H9 (cell line): ENCODE measurements around the gene ATP1B2. TPM values are rescaled to one million over a fixed set of nuclear protein-coding genes. Genes with fewer than 3 reads are reported as not detected.

Source experiments
- DNase-seq: peaks from one replicate; pipeline ENCODE4 v3.0.0-alpha.2; 2017
- H2AFZ ChIP-seq: one replicate; pipeline ENCODE4 v1.6.1; 2013; ENCODE audit warnings: mild to moderate bottlenecking, low read length, control low read depth, moderate library complexity
- H2AK5ac ChIP-seq: 2 replicates; pipeline ENCODE4 v1.6.1; 2013; ENCODE audit warnings: low read length, control low read depth, mixed read lengths; ENCODE audit not compliant: insufficient read length
- H2BK120ac ChIP-seq: one replicate; pipeline ENCODE4 v1.6.1; 2013; ENCODE audit warnings: low read depth, mild to moderate bottlenecking, low read length, control low read depth, inconsistent platforms; ENCODE audit not compliant: poor library complexity, severe bottlenecking
- H2BK12ac ChIP-seq: 2 replicates; pipeline ENCODE4 v1.6.1; 2013; ENCODE audit warnings: low read length, control low read depth, mixed read lengths, low read depth; ENCODE audit not compliant: insufficient read length
- H2BK15ac ChIP-seq: 2 replicates; pipeline ENCODE4 v1.6.1; 2013; ENCODE audit warnings: low read depth, low read length, control low read depth
- H2BK20ac ChIP-seq: one replicate; pipeline ENCODE4 v1.6.1; 2013; ENCODE audit warnings: low read depth, mild to moderate bottlenecking, low read length, control low read depth, inconsistent platforms; ENCODE audit not compliant: poor library complexity, severe bottlenecking
- H2BK5ac ChIP-seq: 2 replicates; pipeline ENCODE4 v1.6.1; 2013; ENCODE audit warnings: low read length, control low read depth, mixed read lengths; ENCODE audit not compliant: insufficient read length
- H3K14ac ChIP-seq: 2 replicates; pipeline ENCODE4 v1.6.1; 2013; ENCODE audit warnings: low read length, control low read depth; ENCODE audit not compliant: insufficient read depth
- H3K18ac ChIP-seq: 2 replicates; pipeline ENCODE4 v1.6.1; 2013; ENCODE audit warnings: low read depth, mild to moderate bottlenecking, mixed read lengths, low read length, control low read depth; ENCODE audit not compliant: insufficient read length
- H3K23ac ChIP-seq: 2 replicates; pipeline ENCODE4 v1.6.1; 2013; ENCODE audit warnings: low read length, control low read depth, mixed read lengths, low read depth; ENCODE audit not compliant: insufficient read length
- H3K23me2 ChIP-seq: 2 replicates; pipeline ENCODE4 v1.6.1; 2013; ENCODE audit warnings: low read depth, mild to moderate bottlenecking, mixed read lengths, low read length, control low read depth; ENCODE audit not compliant: insufficient read length, poor library complexity, severe bottlenecking
- H3K27ac ChIP-seq: 2 replicates; pipeline ENCODE4 v1.5.1; 2013; ENCODE audit warnings: low read length, control low read depth, mixed read lengths, low read depth; ENCODE audit not compliant: insufficient read length
- H3K27me3 ChIP-seq: 2 replicates; pipeline ENCODE4 v1.6.1; 2013; ENCODE audit warnings: low read length, control low read depth, inconsistent platforms; ENCODE audit not compliant: insufficient read depth
- H3K4ac ChIP-seq: 2 replicates; pipeline ENCODE4 v1.6.1; 2013; ENCODE audit warnings: low read depth, mild to moderate bottlenecking, control low read depth, inconsistent platforms, low read length, moderate library complexity
- H3K4me1 ChIP-seq: 2 replicates; pipeline ENCODE4 v1.6.1; 2013; ENCODE audit warnings: low read length, control low read depth, inconsistent platforms; ENCODE audit not compliant: insufficient read depth
- H3K4me2 ChIP-seq: 2 replicates; pipeline ENCODE4 v1.6.1; 2013; ENCODE audit warnings: low read length, control low read depth, mixed read lengths; ENCODE audit not compliant: insufficient read length, insufficient read depth
- H3K56ac ChIP-seq: 2 replicates; pipeline ENCODE4 v1.6.1; 2013; ENCODE audit warnings: low read depth, mild to moderate bottlenecking, mixed read lengths, low read length, control low read depth; ENCODE audit not compliant: insufficient read length
- H3K79me1 ChIP-seq: 2 replicates; pipeline ENCODE4 v1.6.1; 2013; ENCODE audit warnings: low read depth, mild to moderate bottlenecking, moderate library complexity, low read length, control low read depth, inconsistent platforms; ENCODE audit not compliant: insufficient read depth, poor library complexity, severe bottlenecking
- H3K79me2 ChIP-seq: 2 replicates; pipeline ENCODE4 v1.6.1; 2013; ENCODE audit warnings: low read length, control low read depth, inconsistent platforms; ENCODE audit not compliant: insufficient read depth
- H3K9ac ChIP-seq: 2 replicates; pipeline ENCODE4 v1.6.1; 2013; ENCODE audit warnings: low read length, control low read depth, mixed read lengths; ENCODE audit not compliant: insufficient read length; ENCODE audit errors: extremely low read depth
- H3K9me3 ChIP-seq: one replicate; pipeline ENCODE4 v1.6.1; 2013; ENCODE audit warnings: low read depth, low read length, inconsistent platforms; ENCODE audit not compliant: control insufficient read depth
- H3T11ph ChIP-seq: one replicate; pipeline ENCODE4 v1.6.1; 2013; ENCODE audit warnings: mild to moderate bottlenecking, low read length, control low read depth, inconsistent platforms
- H4K20me1 ChIP-seq: one replicate; pipeline ENCODE4 v1.6.1; 2013; ENCODE audit not compliant: control insufficient read depth, insufficient read length, insufficient read depth
- H4K5ac ChIP-seq: 2 replicates; pipeline ENCODE4 v1.6.1; 2013; ENCODE audit warnings: low read depth, mild to moderate bottlenecking, mixed read lengths, low read length, control low read depth; ENCODE audit not compliant: insufficient read length
- H4K8ac ChIP-seq: replicated peaks from 2 replicates; pipeline ENCODE4 v1.6.1; 2013; ENCODE audit warnings: low read length, control low read depth, mixed read lengths, low read depth; ENCODE audit not compliant: insufficient read length
- H4K91ac ChIP-seq: 2 replicates; pipeline ENCODE4 v1.6.1; 2013; ENCODE audit warnings: low read depth, mild to moderate bottlenecking, moderate library complexity, mixed read lengths, low read length, control low read depth; ENCODE audit not compliant: insufficient read length
- H3K27ac Mint-ChIP-seq, 3 experiments: 2 replicates in 2 of 3; 3 replicates in 1 of 3; pipeline ENCODE4 v1.8.0; 2020 to 2021; ENCODE audit warnings: mixed read lengths in 3 of 3, mild to moderate bottlenecking in 1 of 3, moderate library complexity in 1 of 3
- H3K27me3 Mint-ChIP-seq: 2 replicates; pipeline ENCODE4 v1.8.0; 2021; ENCODE audit warnings: low read depth, mild to moderate bottlenecking, moderate library complexity, mixed read lengths
- H3K36me3 Mint-ChIP-seq, 3 experiments: 2 replicates in 2 of 3; 3 replicates in 1 of 3; pipeline ENCODE4 v1.8.0; 2020 to 2021; ENCODE audit warnings: low read depth in 3 of 3, mixed read lengths in 3 of 3; ENCODE audit not compliant: insufficient read depth in 1 of 3
- H3K4me1 Mint-ChIP-seq, 2 experiments: 2 replicates each; pipeline ENCODE4 v1.8.0; 2020; ENCODE audit warnings: mixed read lengths in 2 of 2
- H3K4me3 Mint-ChIP-seq, 2 experiments: 2 replicates in 1 of 2; 3 replicates in 1 of 2; pipeline ENCODE4 v1.8.0; 2020 to 2021; ENCODE audit warnings: mild to moderate bottlenecking in 2 of 2, mixed read lengths in 2 of 2, moderate library complexity in 1 of 2
- H3K9me3 Mint-ChIP-seq, 2 experiments: 2 replicates in 1 of 2; 3 replicates in 1 of 2; pipeline ENCODE4 v1.8.0; 2020; ENCODE audit warnings: mild to moderate bottlenecking in 2 of 2, mixed read lengths in 2 of 2, moderate library complexity in 1 of 2
- WGBS: extraction: QIAGEN DNeasy Blood & Tissue Kit; methylation state at CpG from one replicate; pipeline ENCODE4 v1.1.7; 2013; ENCODE audit warnings: missing lambda C conversion rate, low lambda C conversion rate, mixed read lengths; ENCODE audit not compliant: insufficient read length; ENCODE audit errors: extremely low coverage; 5-methylcytosine and 5-hydroxymethylcytosine counted together
- total RNA-seq: library from RNA; stranded (reverse); gene quantifications from 2 replicates; pipeline ENCODE4 v1.2.1, GENCODE V29; 2021
- TF ChIP-seq, protein P1 (sequence below): fragments of 200-600 bp; sonication (generic); conservative IDR thresholded peaks from 3 replicates; pipeline ENCODE4 v1.8.0; 2021; ENCODE audit warnings: antibody characterized with exemption, mild to moderate bottlenecking

The ATP1B2 gene
- total RNA-seq, 1 experiment from 2014 or later = 16.2 TPM

DNA sequence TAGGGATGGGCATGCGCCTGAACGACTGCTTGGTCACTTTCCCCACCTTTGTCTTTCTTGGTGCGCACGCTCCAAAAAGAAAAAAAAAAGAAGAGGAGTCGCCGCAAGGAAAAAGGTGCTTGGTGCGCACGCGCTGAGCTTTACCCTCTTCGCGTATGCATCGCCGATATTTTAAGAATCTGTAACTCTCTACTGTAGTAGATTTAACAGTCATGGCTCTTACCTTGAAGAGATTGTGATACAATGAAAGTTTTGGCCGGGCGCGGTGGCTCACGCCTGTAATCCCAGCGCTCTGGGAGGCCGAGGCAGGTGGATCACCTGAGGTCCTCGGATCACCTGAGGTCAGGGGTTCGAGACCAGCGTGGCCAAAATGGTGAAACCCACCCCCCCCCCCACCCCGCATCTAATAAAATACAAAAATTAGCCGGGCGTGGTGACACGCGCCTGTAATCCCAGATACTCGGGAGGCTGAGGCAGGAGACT is 35.4 kb upstream of the ATP1B2 start:
- no peak overlapping the region for H2BK15ac ChIP-seq
- Mint-ChIP-seq H3K27me3 (no peaks in the 10 kb centered on the region), H3K4me3 (peak overlapping the region; percentile 89), H3K27ac (peak overlapping the region; percentile 96 to 98 (median 97); a peak in 5 of 7 replicates), H3K36me3 (peaks cover 6 to 20% (median 14%) of the 10 kb centered on the region in 3 experiments; a peak in 6 of 7 replicates), H3K9me3 (no peaks in the 10 kb centered on the region), H3K4me1 (peaks cover 22 to 23% of the 10 kb centered on the region in 2 experiments)
- H2BK12ac ChIP-seq = no peak overlapping the region
- no peak overlapping the region for H3K23ac ChIP-seq
- H3K79me1 ChIP-seq = no peaks in the 10 kb centered on the region
- WGBS = no CpG with 5 or more reads among the region's 28 CpGs
- H3K4me1 ChIP-seq = peaks cover 5% of the 10 kb centered on the region
- H3K27ac ChIP-seq = peak overlapping the region; percentile 24
- H2BK120ac ChIP-seq = no peak overlapping the region
- H3K4me2 ChIP-seq = peak overlapping the region; percentile 13
- DNase-seq = no peak
- H3K14ac ChIP-seq = no peak overlapping the region
- H4K8ac ChIP-seq = no peak overlapping the region
- no peak overlapping the region for H3K4ac ChIP-seq
- H2BK5ac ChIP-seq = no peak overlapping the region
- H3K23me2 ChIP-seq = peaks cover 7% of the 10 kb centered on the region
- no peaks in the 10 kb centered on the region for H3K27me3 ChIP-seq
- H4K5ac ChIP-seq = no peak overlapping the region
- H3K56ac ChIP-seq = no peak overlapping the region
- no peak overlapping the region for H2AFZ ChIP-seq
- H4K91ac ChIP-seq = no peak overlapping the region
- TF ChIP-seq, protein P1, sequence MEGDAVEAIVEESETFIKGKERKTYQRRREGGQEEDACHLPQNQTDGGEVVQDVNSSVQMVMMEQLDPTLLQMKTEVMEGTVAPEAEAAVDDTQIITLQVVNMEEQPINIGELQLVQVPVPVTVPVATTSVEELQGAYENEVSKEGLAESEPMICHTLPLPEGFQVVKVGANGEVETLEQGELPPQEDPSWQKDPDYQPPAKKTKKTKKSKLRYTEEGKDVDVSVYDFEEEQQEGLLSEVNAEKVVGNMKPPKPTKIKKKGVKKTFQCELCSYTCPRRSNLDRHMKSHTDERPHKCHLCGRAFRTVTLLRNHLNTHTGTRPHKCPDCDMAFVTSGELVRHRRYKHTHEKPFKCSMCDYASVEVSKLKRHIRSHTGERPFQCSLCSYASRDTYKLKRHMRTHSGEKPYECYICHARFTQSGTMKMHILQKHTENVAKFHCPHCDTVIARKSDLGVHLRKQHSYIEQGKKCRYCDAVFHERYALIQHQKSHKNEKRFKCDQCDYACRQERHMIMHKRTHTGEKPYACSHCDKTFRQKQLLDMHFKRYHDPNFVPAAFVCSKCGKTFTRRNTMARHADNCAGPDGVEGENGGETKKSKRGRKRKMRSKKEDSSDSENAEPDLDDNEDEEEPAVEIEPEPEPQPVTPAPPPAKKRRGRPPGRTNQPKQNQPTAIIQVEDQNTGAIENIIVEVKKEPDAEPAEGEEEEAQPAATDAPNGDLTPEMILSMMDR = no peak
- no peak overlapping the region for H3T11ph ChIP-seq
- H2BK20ac ChIP-seq = no peak overlapping the region
- H3K9me3 ChIP-seq = no peaks in the 10 kb centered on the region
- H3K18ac ChIP-seq = no peak overlapping the region
- no peak overlapping the region for H2AK5ac ChIP-seq
- H3K79me2 ChIP-seq = peaks cover 9% of the 10 kb centered on the region; the same call in 1 of the 2 replicates
- H4K20me1 ChIP-seq = no peaks in the 10 kb centered on the region
- H3K9ac ChIP-seq = peak overlapping the region; percentile 0
